ENCODE data around the gene ELOB. TPM values are rescaled to one million over a fixed set of nuclear protein-coding genes. Genes with fewer than 3 reads are reported as not detected.
A peak's percentile ranks its signal among the peaks of the same experiment; 100 is the strongest.

ELOB gene
- total and polyA plus RNA-seq, 8 donors: 133 to 224 (median 197) TPM

GRCh38 chr16:2819939-2820835 lies 43.1 kb upstream of the ELOB start:
- no peak overlapping the region for H3K4me3 ChIP-seq
- no peak for TF ChIP-seq CTCF (IDR thresholded peaks at IDR 0.05)
- H3K4me1 ChIP-seq: no peaks in the 10 kb centered on the region
- ATAC-seq: no peak
- no peaks in the 10 kb centered on the region for H3K36me3 ChIP-seq
- no peaks in the 10 kb centered on the region for H3K9me3 ChIP-seq
- H3K27ac ChIP-seq: no peak overlapping the region
- intact Hi-C loops (cut with DNase I): no loop called here
- peaks cover 0 to 48% of the 10 kb centered on the region in 2 donors for H3K27me3 ChIP-seq
- peak in 1 of 4 donors; percentile 57 for DNase-seq

GRCh38 chr16:2819179-2819938 lies 42.3 kb upstream of the ELOB start:
- intact Hi-C loops (cut with DNase I): no loop called here
- no peak for TF ChIP-seq CTCF (IDR thresholded peaks at IDR 0.05)
- H3K27ac ChIP-seq: no peak overlapping the region
- H3K4me3 ChIP-seq: no peak overlapping the region
- no peaks in the 10 kb centered on the region for H3K9me3 ChIP-seq
- DNase-seq (peak in 1 of 4 donors; percentile 41), ATAC-seq (no peak)
- no peaks in the 10 kb centered on the region for H3K36me3 ChIP-seq
- H3K27me3 ChIP-seq: peaks cover 0 to 56% of the 10 kb centered on the region in 2 donors
- no peaks in the 10 kb centered on the region for H3K4me1 ChIP-seq

GRCh38 chr16:2818272-2818876 lies 41.3 kb upstream of the ELOB start:
- no peak overlapping the region for H3K4me3 ChIP-seq
- H3K27ac ChIP-seq: no peak overlapping the region
- H3K36me3 ChIP-seq: no peaks in the 10 kb centered on the region
- no peak for ATAC-seq
- no peak for DNase-seq
- intact Hi-C loops (cut with DNase I): no loop called here
- TF ChIP-seq CTCF (IDR thresholded peaks at IDR 0.05): no peak
- no peaks in the 10 kb centered on the region for H3K4me1 ChIP-seq
- H3K9me3 ChIP-seq: no peaks in the 10 kb centered on the region
- peaks cover 0 to 65% of the 10 kb centered on the region in 2 donors for H3K27me3 ChIP-seq

- Histone ChIP-seq H3K27ac (no peak overlapping the region), H3K27me3 (peaks cover 0 to 69% of the 10 kb centered on the region in 2 donors), H3K4me1 (no peaks in the 10 kb centered on the region), H3K9me3 (no peaks in the 10 kb centered on the region), H3K4me3 (no peak overlapping the region), H3K36me3 (no peaks in the 10 kb centered on the region)
- TF ChIP-seq CTCF (IDR thresholded peaks at IDR 0.05): no peak
- DNase-seq: peak in 1 of 4 donors; percentile 58
- intact Hi-C loops (cut with DNase I): no loop called here
- ATAC-seq: no peak
Measured at GRCh38 chr16:2817340-2818271, 40.5 kb upstream of the ELOB start.
